HK-2 (cell line): ENCODE results near the gene KCNG1.
"Not testable (repeated sequence)": the region's sequence is repeated elsewhere in the genome, so short reads cannot be mapped to it uniquely, and the experiment has no call there.

Experiments
- DNase-seq: peaks from one replicate; pipeline ENCODE4 v3.0.0-alpha.2; 2018; ENCODE audit not compliant: unreplicated experiment

The KCNG1 gene, protein sequence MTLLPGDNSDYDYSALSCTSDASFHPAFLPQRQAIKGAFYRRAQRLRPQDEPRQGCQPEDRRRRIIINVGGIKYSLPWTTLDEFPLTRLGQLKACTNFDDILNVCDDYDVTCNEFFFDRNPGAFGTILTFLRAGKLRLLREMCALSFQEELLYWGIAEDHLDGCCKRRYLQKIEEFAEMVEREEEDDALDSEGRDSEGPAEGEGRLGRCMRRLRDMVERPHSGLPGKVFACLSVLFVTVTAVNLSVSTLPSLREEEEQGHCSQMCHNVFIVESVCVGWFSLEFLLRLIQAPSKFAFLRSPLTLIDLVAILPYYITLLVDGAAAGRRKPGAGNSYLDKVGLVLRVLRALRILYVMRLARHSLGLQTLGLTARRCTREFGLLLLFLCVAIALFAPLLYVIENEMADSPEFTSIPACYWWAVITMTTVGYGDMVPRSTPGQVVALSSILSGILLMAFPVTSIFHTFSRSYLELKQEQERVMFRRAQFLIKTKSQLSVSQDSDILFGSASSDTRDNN

GRCh38 chr20:51022803-51023616, at the start of gene KCNG1:
Gene KCNG1, minus strand, starts transcription at chr20:51023107. Its CDS starts 12,769 bp downstream, at chr20:51010338.
- DNase-seq = peak; percentile 68

DNA sequence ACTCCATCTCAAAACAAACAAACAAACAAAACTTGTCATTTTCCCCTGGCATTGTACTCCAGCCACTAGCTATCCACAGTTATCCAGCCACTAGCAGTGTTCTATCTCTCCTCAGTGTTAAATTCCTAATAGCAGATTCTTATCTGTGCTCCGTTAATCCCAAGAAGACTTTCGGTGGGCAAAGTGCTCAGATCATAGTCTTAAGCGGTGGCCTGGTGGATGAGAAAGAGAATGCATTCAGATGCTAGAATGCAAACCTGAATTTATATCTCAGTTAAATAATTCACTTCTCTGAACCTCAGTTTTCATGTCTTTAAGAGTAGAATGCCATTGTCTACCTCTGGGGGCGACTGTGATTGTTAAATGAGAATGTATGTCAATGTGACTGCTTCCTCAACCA, 47.7 kb upstream of the KCNG1 start:
- no peak for DNase-seq

DNA sequence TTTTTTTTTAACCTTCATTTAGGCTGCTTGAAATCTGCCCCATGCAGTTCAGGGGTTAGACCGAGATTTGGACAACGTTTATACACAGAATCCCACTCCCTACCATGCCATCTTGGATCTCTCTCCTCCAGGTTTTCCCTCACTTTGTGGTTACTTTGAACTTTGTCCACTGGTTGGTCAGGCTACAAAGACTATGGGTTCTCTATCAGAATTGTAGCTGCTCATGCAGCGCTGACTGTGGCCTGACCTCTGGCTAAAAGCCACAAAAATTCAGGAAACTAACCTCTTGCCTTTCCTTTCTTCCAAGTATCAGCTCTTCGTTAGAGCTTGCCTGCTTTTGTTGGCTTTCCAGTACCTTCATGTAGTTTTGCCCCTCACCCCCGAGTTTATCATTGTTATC, 44.9 kb upstream of the KCNG1 start:
- DNase-seq = no peak

- no peak for DNase-seq
These were observed 42.7 kb upstream of the KCNG1 start for GRCh38 chr20:51065615-51066014.

DNA sequence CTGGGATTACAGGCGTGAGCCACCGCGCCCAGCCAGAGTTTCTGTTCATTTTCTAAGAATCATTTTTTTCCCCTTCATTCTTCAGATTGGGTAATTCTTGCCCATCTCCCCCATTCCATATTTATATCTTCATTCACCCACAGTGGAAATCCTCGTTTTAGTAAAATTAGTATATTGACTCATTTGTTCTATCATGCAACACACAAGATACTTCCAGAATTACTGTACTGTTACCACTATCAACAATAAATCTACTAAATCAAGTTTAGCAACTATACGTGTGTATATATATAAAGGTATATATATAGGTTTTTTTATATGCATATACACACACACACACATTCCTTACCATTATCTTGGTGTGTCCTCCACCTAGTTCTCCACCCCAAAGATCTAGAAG, 41.2 kb upstream of the KCNG1 start:
- no peak for DNase-seq

DNA sequence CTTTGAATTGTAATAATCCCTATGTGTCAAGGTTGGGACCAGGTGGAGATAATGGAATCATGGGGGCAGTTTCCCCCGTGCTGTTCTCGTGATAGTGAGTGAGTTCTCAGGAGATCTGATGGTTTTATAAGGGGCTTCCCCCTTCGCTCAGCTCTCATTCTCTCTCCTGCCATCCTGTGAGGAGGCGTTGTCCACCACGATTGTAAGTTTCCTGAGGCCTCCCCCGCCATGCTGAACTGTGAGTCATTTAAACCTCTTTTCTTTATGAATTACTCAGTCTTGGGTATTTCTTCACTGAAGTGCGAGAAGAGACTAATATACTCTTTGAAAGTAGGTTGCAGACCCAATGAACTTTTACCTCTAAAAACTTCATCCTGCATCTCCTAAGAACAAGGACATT, 39.2 kb upstream of the KCNG1 start:
- DNase-seq = no peak

DNA sequence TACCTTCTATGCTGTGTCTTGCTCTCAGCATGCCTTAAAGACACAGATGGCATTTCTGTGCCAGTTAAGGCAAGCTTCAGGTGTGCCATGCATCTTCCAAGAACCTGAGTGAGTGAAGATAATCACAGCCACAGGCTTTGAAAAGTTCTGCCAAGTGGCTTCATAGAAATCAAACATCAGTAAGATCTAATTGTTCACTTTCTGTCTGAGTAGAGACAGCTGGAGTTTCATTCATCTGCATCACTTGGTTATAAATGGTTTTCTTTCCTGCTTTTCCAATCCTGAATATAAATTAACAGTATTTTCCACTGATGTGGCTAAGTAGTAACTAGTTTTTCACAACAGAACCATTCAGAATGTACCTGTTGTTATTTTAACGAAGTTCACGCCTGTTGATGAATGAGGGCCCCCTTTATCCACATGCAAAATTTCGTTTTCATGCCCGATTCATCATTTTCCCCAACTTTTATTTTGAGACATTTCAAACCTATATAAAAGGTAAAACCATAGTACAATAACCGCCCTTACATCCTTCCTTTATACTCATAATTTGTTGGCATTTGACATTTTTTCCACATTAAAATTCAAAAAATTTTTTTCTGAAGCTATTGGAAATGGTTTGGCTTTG, 38.6 kb upstream of the KCNG1 start:
- DNase-seq = no peak

GRCh38 chr20:51060301-51060700, 37.4 kb upstream of the KCNG1 start:
- no peak for DNase-seq

- no peak for DNase-seq
These were observed 37.0 kb upstream of the KCNG1 start for GRCh38 chr20:51059862-51060261.

- DNase-seq = no peak
These were observed 35.1 kb upstream of the KCNG1 start for GRCh38 chr20:51058017-51058416.

- no peak for DNase-seq
These were observed 31.3 kb upstream of the KCNG1 start for GRCh38 chr20:51054233-51054632.

GRCh38 chr20:51050531-51051075, 27.7 kb upstream of the KCNG1 start:
- DNase-seq = no peak

- no peak for DNase-seq
These were observed 23.4 kb upstream of the KCNG1 start for GRCh38 chr20:51046021-51046985.

GRCh38 chr20:51045492-51045891, 22.6 kb upstream of the KCNG1 start:
- DNase-seq = not testable (repeated sequence)

GRCh38 chr20:51044796-51045195, 21.9 kb upstream of the KCNG1 start:
- DNase-seq = no peak

- DNase-seq = no peak
These were observed 20.9 kb upstream of the KCNG1 start for GRCh38 chr20:51043811-51044210.

DNA sequence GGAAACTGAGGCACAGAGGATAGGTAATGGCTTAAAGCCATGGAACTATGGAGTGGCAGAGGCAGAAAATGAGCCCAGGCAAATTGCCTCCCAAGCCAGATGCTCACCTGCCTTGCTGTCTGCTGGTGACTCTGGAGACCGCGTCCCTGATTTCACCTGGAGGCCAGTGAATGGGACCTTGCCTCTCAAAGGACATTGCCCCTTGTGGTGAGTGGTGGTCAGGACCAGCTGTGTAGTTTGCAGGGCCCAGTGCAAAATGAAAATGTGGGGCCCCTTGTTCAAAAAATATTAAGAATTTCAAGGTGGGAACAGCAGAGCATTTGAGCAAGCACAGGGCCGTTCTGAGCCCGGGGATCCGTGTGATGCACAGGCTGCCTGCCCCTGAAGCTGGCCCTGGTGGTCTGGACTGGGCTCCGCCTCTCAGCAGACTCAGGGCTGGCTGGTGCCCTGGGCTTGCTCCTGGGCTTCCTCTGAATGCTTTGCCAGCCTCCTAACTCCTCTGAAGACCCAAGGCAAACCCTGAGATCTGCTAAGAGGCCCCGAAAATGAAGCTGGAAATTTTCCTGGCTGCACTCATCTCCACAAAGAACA, 19.8 kb upstream of the KCNG1 start:
- DNase-seq = no peak

DNA sequence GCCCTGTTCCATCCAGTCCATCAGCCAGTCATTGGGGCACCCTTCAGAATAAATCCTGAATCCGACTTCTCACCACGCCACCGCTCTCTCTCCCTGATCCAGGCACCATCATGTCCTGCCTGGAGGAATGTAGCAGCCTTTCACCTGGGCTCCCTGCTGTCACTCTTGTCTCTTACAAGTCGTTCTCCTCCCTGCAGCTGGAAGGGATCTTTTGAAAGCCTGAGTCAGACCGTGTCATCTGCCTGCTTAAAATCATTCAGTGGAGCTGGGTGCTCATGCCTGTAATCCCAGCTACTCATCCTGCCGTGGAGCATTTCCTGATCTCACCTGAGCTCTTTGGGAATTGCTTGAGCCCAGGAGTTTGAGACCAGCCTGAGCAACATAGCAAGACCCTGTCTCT, 19.2 kb upstream of the KCNG1 start:
- DNase-seq = no peak

DNA sequence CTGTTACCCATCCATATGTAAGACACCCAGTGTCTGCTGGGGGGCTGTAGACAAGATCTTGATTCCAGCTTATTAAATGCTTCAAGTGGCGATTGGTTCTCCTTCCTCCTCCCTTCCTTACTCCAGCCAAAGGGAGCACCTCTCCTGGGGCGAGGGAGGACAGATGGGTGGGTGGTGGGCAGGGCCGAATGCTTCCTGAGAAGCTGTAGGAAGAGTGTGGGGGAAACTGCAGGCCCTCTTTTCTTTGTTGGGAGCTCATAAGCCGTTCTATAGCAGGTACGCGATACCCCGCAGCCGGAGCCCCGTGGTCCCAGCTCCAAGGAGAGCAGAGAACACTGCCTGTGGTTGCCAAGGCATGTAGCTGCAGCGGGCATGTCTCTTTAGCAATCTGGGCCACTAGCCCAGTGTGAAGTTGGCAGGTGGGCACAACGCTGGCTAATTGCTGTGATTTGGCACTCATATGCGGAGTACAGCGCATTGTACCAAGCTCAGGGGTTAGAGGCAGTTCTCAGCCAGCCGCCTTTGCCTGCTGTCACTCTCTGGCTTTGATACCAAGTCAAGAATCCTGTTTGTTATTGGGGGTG, 14.7 kb upstream of the KCNG1 start:
- DNase-seq = no peak
